DMS 273 treated with DMSO at 0.1 percent for 48 hours (cell line): Measurements from ENCODE around the gene SLC26A11.
"Not testable (repeated sequence)": the region's sequence is repeated elsewhere in the genome, so short reads cannot be mapped to it uniquely, and the experiment has no call there.

Source experiments
- DNase-seq: peaks from one replicate; lab custom pipeline; 2025; lab: John Stamatoyannopoulos, UW

SLC26A11 gene

GRCh38 chr17:80219013-80219762 lies 1.0 kb upstream of the SLC26A11 start:
- DNase-seq: no peak

GRCh38 chr17:80219763-80220053 lies 519 bp upstream of the SLC26A11 start:
- no peak for DNase-seq

- no peak for DNase-seq
Observed at GRCh38 chr17:80220736-80221215, 549 bp downstream of the SLC26A11 start.

- no peak for DNase-seq
Observed at GRCh38 chr17:80221351-80222105, 1.3 kb downstream of the SLC26A11 start.

GRCh38 chr17:80222376-80223141 lies 2.3 kb downstream of the SLC26A11 start:
- no peak for DNase-seq

- no peak for DNase-seq
Observed at GRCh38 chr17:80223142-80223815, 3.1 kb downstream of the SLC26A11 start.

- DNase-seq: no peak
Observed at GRCh38 chr17:80223838-80224497, 3.7 kb downstream of the SLC26A11 start.

- DNase-seq: no peak
Observed at GRCh38 chr17:80224683-80225082, 4.5 kb downstream of the SLC26A11 start.

GRCh38 chr17:80225230-80225629 lies 5.0 kb downstream of the SLC26A11 start:
- DNase-seq: no peak

- DNase-seq: no peak
Observed at GRCh38 chr17:80227156-80227555, 6.9 kb downstream of the SLC26A11 start.

GRCh38 chr17:80227666-80228065 lies 7.4 kb downstream of the SLC26A11 start:
- no peak for DNase-seq

GRCh38 chr17:80228477-80228876 lies 8.2 kb downstream of the SLC26A11 start:
- no peak for DNase-seq

- DNase-seq: no peak
Observed at GRCh38 chr17:80229011-80229410, 8.8 kb downstream of the SLC26A11 start.

- DNase-seq: no peak
Observed at GRCh38 chr17:80232438-80232837, 12.2 kb downstream of the SLC26A11 start.

GRCh38 chr17:80233202-80233601 lies 13.0 kb downstream of the SLC26A11 start:
- DNase-seq: no peak

- no peak for DNase-seq
Observed at GRCh38 chr17:80236911-80237310, 16.7 kb downstream of the SLC26A11 start.

GRCh38 chr17:80237386-80237785 lies 17.2 kb downstream of the SLC26A11 start:
- DNase-seq: no peak

GRCh38 chr17:80242505-80242904 lies 22.3 kb downstream of the SLC26A11 start:
- no peak for DNase-seq

- DNase-seq: no peak
Observed at GRCh38 chr17:80243526-80244433, 23.6 kb downstream of the SLC26A11 start.

GRCh38 chr17:80244448-80244847 lies 24.2 kb downstream of the SLC26A11 start:
- not testable (repeated sequence) for DNase-seq
